Activated CD4-positive, alpha-beta T cell treated with anti-CD3 and anti-CD28 coated beads, Interleukin-2, amount 10 ng/mL, durations not matched to agents 7 days and 5 days (primary cell): ENCODE results near the gene HS3ST6. TPM values are rescaled to one million over a fixed set of nuclear protein-coding genes. Genes with fewer than 3 reads are reported as not detected.
A peak's percentile ranks its signal among the peaks of the same experiment; 100 is the strongest.
"Not testable (repeated sequence)": the region's sequence is repeated elsewhere in the genome, so short reads cannot be mapped to it uniquely, and the experiment has no call there.

Experiments
- CTCF ChIA-PET: fragments of 350-600 bp; sonication (Branson Sonifier 250); formaldehyde crosslinking; loops from one replicate; lab custom pipeline; 2021; ENCODE audit warnings: antibody characterized with exemption; lab: Charles Lee
- POLR2A ChIA-PET: fragments of 350-600 bp; sonication (Branson Sonifier 250); formaldehyde crosslinking; loops from one replicate; lab custom pipeline; 2021; ENCODE audit warnings: antibody characterized with exemption; lab: Charles Lee
- DNase-seq: peaks from one replicate; pipeline ENCODE4 v3.0.0-alpha.2; 2020
- H3K27ac Mint-ChIP-seq: one replicate; pipeline ENCODE4 v1.8.0; 2021; ENCODE audit warnings: mild to moderate bottlenecking, moderate library complexity, mixed read lengths
- H3K27me3 Mint-ChIP-seq: one replicate; pipeline ENCODE4 v1.8.0; 2021; ENCODE audit warnings: mixed read lengths
- H3K36me3 Mint-ChIP-seq: one replicate; pipeline ENCODE4 v1.8.0; 2021; ENCODE audit warnings: low read depth, mixed read lengths
- H3K4me1 Mint-ChIP-seq: one replicate; pipeline ENCODE4 v1.8.0; 2021; ENCODE audit warnings: mixed read lengths
- H3K4me3 Mint-ChIP-seq: one replicate; pipeline ENCODE4 v1.8.0; 2021; ENCODE audit warnings: mild to moderate bottlenecking, moderate library complexity, mixed read lengths
- H3K9me3 Mint-ChIP-seq: one replicate; pipeline ENCODE4 v1.8.0; 2021; ENCODE audit warnings: mixed read lengths
- total RNA-seq, 2 experiments: library from RNA; stranded (reverse); gene quantifications; one replicate each; pipeline ENCODE4 v1.2.3, GENCODE V29; 2021

The HS3ST6 gene
- total RNA-seq, 2 experiments from 2014 or later = not detected

- H3K4me3 Mint-ChIP-seq = no peak overlapping the region
Observed at GRCh38 chr16:1890708-1891050, 27.5 kb downstream of the HS3ST6 start.

GRCh38 chr16:1890024-1890707 is 28.0 kb downstream of the HS3ST6 start:
- H3K36me3 Mint-ChIP-seq = no peaks in the 10 kb centered on the region
- H3K4me3 Mint-ChIP-seq = no peak overlapping the region
- peaks cover 5% of the 10 kb centered on the region for H3K27me3 Mint-ChIP-seq
- no peak for DNase-seq
- H3K9me3 Mint-ChIP-seq = no peaks in the 10 kb centered on the region
- POLR2A ChIA-PET = no interaction called here
- CTCF ChIA-PET = interaction anchor here (1.1 kb wide), 1 partner anchor 39 kb away, joined by 4 read pairs; no protein-coding TSS in a partner anchor
- no peak overlapping the region for H3K27ac Mint-ChIP-seq
- no peaks in the 10 kb centered on the region for H3K4me1 Mint-ChIP-seq

More at GRCh38 chr16:1890708-1891050, 27.5 kb downstream of the HS3ST6 start:
- no peaks in the 10 kb centered on the region for H3K4me1 Mint-ChIP-seq
- H3K27ac Mint-ChIP-seq = no peak overlapping the region
- H3K36me3 Mint-ChIP-seq = no peaks in the 10 kb centered on the region
- POLR2A ChIA-PET = no interaction called here
- CTCF ChIA-PET = no interaction called here
- peaks cover 5% of the 10 kb centered on the region for H3K27me3 Mint-ChIP-seq
- no peak for DNase-seq
- no peaks in the 10 kb centered on the region for H3K9me3 Mint-ChIP-seq

- H3K36me3 Mint-ChIP-seq = no peaks in the 10 kb centered on the region
- no peaks in the 10 kb centered on the region for H3K4me1 Mint-ChIP-seq
- H3K27ac Mint-ChIP-seq = no peak overlapping the region
- no peak for DNase-seq
- ChIA-PET CTCF (no interaction called here), POLR2A (no interaction called here)
- H3K27me3 Mint-ChIP-seq = peaks cover 9% of the 10 kb centered on the region
- H3K4me3 Mint-ChIP-seq = no peak overlapping the region
- H3K9me3 Mint-ChIP-seq = no peaks in the 10 kb centered on the region
Observed at GRCh38 chr16:1887711-1888354, 30.4 kb downstream of the HS3ST6 start.

GRCh38 chr16:1884889-1885288 is 33.3 kb downstream of the HS3ST6 start:
- H3K36me3 Mint-ChIP-seq = no peaks in the 10 kb centered on the region
- no peak overlapping the region for H3K4me3 Mint-ChIP-seq
- ChIA-PET POLR2A (no interaction called here), CTCF (interaction anchor here (0.7 kb wide), 1 partner anchor 323 kb away, joined by 4 read pairs; no protein-coding TSS in a partner anchor)
- H3K27me3 Mint-ChIP-seq = peaks cover 3% of the 10 kb centered on the region
- no peaks in the 10 kb centered on the region for H3K9me3 Mint-ChIP-seq
- DNase-seq = no peak
- no peaks in the 10 kb centered on the region for H3K4me1 Mint-ChIP-seq
- H3K27ac Mint-ChIP-seq = no peak overlapping the region

GRCh38 chr16:1884155-1884760 is 34.0 kb downstream of the HS3ST6 start:
- no peaks in the 10 kb centered on the region for H3K9me3 Mint-ChIP-seq
- H3K4me1 Mint-ChIP-seq = no peaks in the 10 kb centered on the region
- no peak overlapping the region for H3K4me3 Mint-ChIP-seq
- DNase-seq = peak; percentile 16
- POLR2A ChIA-PET = no interaction called here
- CTCF ChIA-PET = no interaction called here
- H3K27ac Mint-ChIP-seq = no peak overlapping the region
- no peaks in the 10 kb centered on the region for H3K36me3 Mint-ChIP-seq
- H3K27me3 Mint-ChIP-seq = peaks cover 3% of the 10 kb centered on the region

- H3K27ac Mint-ChIP-seq, H3K36me3 Mint-ChIP-seq, DNase-seq, H3K4me3 Mint-ChIP-seq, H3K9me3 Mint-ChIP-seq, H3K4me1 Mint-ChIP-seq, POLR2A ChIA-PET, CTCF ChIA-PET: not testable (repeated sequence)
- peaks cover 18% of the 10 kb centered on the region for H3K27me3 Mint-ChIP-seq
Observed at GRCh38 chr16:1881172-1881571, 37.0 kb downstream of the HS3ST6 start.

GRCh38 chr16:1879477-1879876 is 38.7 kb downstream of the HS3ST6 start:
- CTCF ChIA-PET = no interaction called here
- Mint-ChIP-seq H3K27ac (no peak overlapping the region), H3K4me1 (no peaks in the 10 kb centered on the region), H3K27me3 (peaks cover 24% of the 10 kb centered on the region), H3K9me3 (no peaks in the 10 kb centered on the region), H3K36me3 (no peaks in the 10 kb centered on the region), H3K4me3 (no peak overlapping the region)
- POLR2A ChIA-PET = no interaction called here
- no peak for DNase-seq

- no peak for DNase-seq
- Mint-ChIP-seq H3K4me1 (no peaks in the 10 kb centered on the region), H3K27me3 (peaks cover 27% of the 10 kb centered on the region), H3K27ac (no peak overlapping the region), H3K4me3 (no peak overlapping the region), H3K36me3 (no peaks in the 10 kb centered on the region), H3K9me3 (no peaks in the 10 kb centered on the region)
- ChIA-PET CTCF (interaction anchor here (1.7 to 2.0 kb wide), 2 partner anchors 17 to 19 kb away, joined by 3 to 5 read pairs; no protein-coding TSS in a partner anchor), POLR2A (no interaction called here)
Observed at GRCh38 chr16:1878256-1878655, 40.0 kb downstream of the HS3ST6 start.

GRCh38 chr16:1877804-1878203 is 40.4 kb downstream of the HS3ST6 start:
- peaks cover 27% of the 10 kb centered on the region for H3K27me3 Mint-ChIP-seq
- no peaks in the 10 kb centered on the region for H3K4me1 Mint-ChIP-seq
- H3K36me3 Mint-ChIP-seq = no peaks in the 10 kb centered on the region
- POLR2A ChIA-PET = no interaction called here
- CTCF ChIA-PET = interaction anchor here (1.7 to 2.0 kb wide), 2 partner anchors 16 to 18 kb away, joined by 3 to 5 read pairs; no protein-coding TSS in a partner anchor
- H3K4me3 Mint-ChIP-seq = no peak overlapping the region
- no peaks in the 10 kb centered on the region for H3K9me3 Mint-ChIP-seq
- DNase-seq = no peak
- no peak overlapping the region for H3K27ac Mint-ChIP-seq

GRCh38 chr16:1877089-1877488 is 41.1 kb downstream of the HS3ST6 start:
- CTCF ChIA-PET = interaction anchor here (0.5 to 2.0 kb wide), 4 partner anchors 16 to 279 kb away, joined by 3 to 5 read pairs (median 4); no protein-coding TSS in a partner anchor
- POLR2A ChIA-PET = no interaction called here
- Mint-ChIP-seq H3K4me1 (peaks cover 5% of the 10 kb centered on the region), H3K36me3 (no peaks in the 10 kb centered on the region), H3K4me3 (no peak overlapping the region), H3K27me3 (peaks cover 34% of the 10 kb centered on the region), H3K27ac (no peak overlapping the region), H3K9me3 (no peaks in the 10 kb centered on the region)
- DNase-seq = no peak

- H3K4me3 Mint-ChIP-seq = no peak overlapping the region
- H3K4me1 Mint-ChIP-seq = peaks cover 5% of the 10 kb centered on the region
- ChIA-PET POLR2A (no interaction called here), CTCF (interaction anchor here (0.9 to 1.3 kb wide), 3 partner anchors 12 to 146 kb away, joined by 3 to 4 read pairs (median 3); no protein-coding TSS in a partner anchor)
- DNase-seq = no peak
- H3K36me3 Mint-ChIP-seq = no peaks in the 10 kb centered on the region
- peaks cover 34% of the 10 kb centered on the region for H3K27me3 Mint-ChIP-seq
- no peak overlapping the region for H3K27ac Mint-ChIP-seq
- no peaks in the 10 kb centered on the region for H3K9me3 Mint-ChIP-seq
Observed at GRCh38 chr16:1876468-1876867, 41.7 kb downstream of the HS3ST6 start.

GRCh38 chr16:1876066-1876465 is 42.1 kb downstream of the HS3ST6 start:
- H3K27ac Mint-ChIP-seq, H3K4me3 Mint-ChIP-seq, DNase-seq, POLR2A ChIA-PET, H3K36me3 Mint-ChIP-seq, H3K9me3 Mint-ChIP-seq, H3K4me1 Mint-ChIP-seq: not testable (repeated sequence)
- peaks cover 34% of the 10 kb centered on the region for H3K27me3 Mint-ChIP-seq
- CTCF ChIA-PET = interaction anchor here (1.2 to 1.3 kb wide), 2 partner anchors 12 to 147 kb away, joined by 3 read pairs; no protein-coding TSS in a partner anchor

GRCh38 chr16:1874854-1875253 is 43.4 kb downstream of the HS3ST6 start:
- CTCF ChIA-PET = no interaction called here
- no peaks in the 10 kb centered on the region for H3K9me3 Mint-ChIP-seq
- POLR2A ChIA-PET = no interaction called here

More at GRCh38 chr16:1874854-1875253, 43.4 kb downstream of the HS3ST6 start:
- H3K4me3 Mint-ChIP-seq = no peak overlapping the region
- H3K36me3 Mint-ChIP-seq = no peaks in the 10 kb centered on the region
- no peak overlapping the region for H3K27ac Mint-ChIP-seq
- H3K4me1 Mint-ChIP-seq = peaks cover 5% of the 10 kb centered on the region
- no peak for DNase-seq
- H3K27me3 Mint-ChIP-seq = peaks cover 39% of the 10 kb centered on the region
